Right forelimb (tissue), 1 donor: ENCODE measurements around the gene SLC43A1.

ENCODE experiments used
- DNase-seq: peaks from one replicate; pipeline ENCODE4 v3.0.0-alpha.2; 2018

Gene SLC43A1

GRCh38 chr11:57497303-57498247, 17.9 kb downstream of the SLC43A1 start:
- DNase-seq: no peak

- DNase-seq: no peak
Measured at GRCh38 chr11:57496109-57496820, 19.2 kb downstream of the SLC43A1 start.

- no peak for DNase-seq
Measured at GRCh38 chr11:57493507-57494503, 21.7 kb downstream of the SLC43A1 start.

- no peak for DNase-seq
Measured at GRCh38 chr11:57491371-57492061, 24.0 kb downstream of the SLC43A1 start.

- no peak for DNase-seq
Measured at GRCh38 chr11:57490456-57491248, 24.9 kb downstream of the SLC43A1 start.

- DNase-seq: no peak
Measured at GRCh38 chr11:57487920-57488659, 27.4 kb downstream of the SLC43A1 start.

GRCh38 chr11:57487021-57487778, 28.3 kb downstream of the SLC43A1 start:
- no peak for DNase-seq

- no peak for DNase-seq
Measured at GRCh38 chr11:57485217-57485990, 30.1 kb downstream of the SLC43A1 start.

GRCh38 chr11:57484141-57484710, 31.3 kb downstream of the SLC43A1 start:
- no peak for DNase-seq

GRCh38 chr11:57483562-57483918, 32.0 kb downstream of the SLC43A1 start:
- no peak for DNase-seq

GRCh38 chr11:57482782-57483561, 32.5 kb downstream of the SLC43A1 start:
- peak; percentile 83 for DNase-seq

GRCh38 chr11:57481915-57482781, 33.4 kb downstream of the SLC43A1 start:
- DNase-seq: no peak

GRCh38 chr11:57481315-57481714, 34.2 kb downstream of the SLC43A1 start:
- no peak for DNase-seq

- DNase-seq: no peak
Measured at GRCh38 chr11:57480409-57481137, 34.9 kb downstream of the SLC43A1 start.

GRCh38 chr11:57479911-57480310, 35.6 kb downstream of the SLC43A1 start:
- DNase-seq: no peak
